HG03469 (cell line): ENCODE measurements around the gene ADCK1.
"Not testable (repeated sequence)": the region's sequence is repeated elsewhere in the genome, so short reads cannot be mapped to it uniquely, and the experiment has no call there.

Source experiments
- ATAC-seq: cut with Tn5 transposase; IDR thresholded peaks from one replicate; pipeline ENCODE4 v1.9.1; 2021; ENCODE audit warnings: mild to moderate bottlenecking, moderate library complexity, moderate number of reproducible peaks; ENCODE audit not compliant: unreplicated experiment

Gene ADCK1

GRCh38 chr14:77862154-77862786, 62.4 kb downstream of the ADCK1 start:
- ATAC-seq, result no peak

GRCh38 chr14:77864085-77864484, 64.2 kb downstream of the ADCK1 start:
- ATAC-seq, result no peak

- no peak for ATAC-seq
Observed at GRCh38 chr14:77864580-77864979, 64.7 kb downstream of the ADCK1 start.

GRCh38 chr14:77865455-77865854, 65.5 kb downstream of the ADCK1 start:
- ATAC-seq, result no peak

GRCh38 chr14:77866932-77867331, 67.0 kb downstream of the ADCK1 start:
- no peak for ATAC-seq

GRCh38 chr14:77867476-77867875, 67.6 kb downstream of the ADCK1 start:
- no peak for ATAC-seq

- no peak for ATAC-seq
Observed at GRCh38 chr14:77868552-77869285, 68.8 kb downstream of the ADCK1 start.

- no peak for ATAC-seq
Observed at GRCh38 chr14:77869340-77869739, 69.4 kb downstream of the ADCK1 start.

GRCh38 chr14:77870646-77871045, 70.7 kb downstream of the ADCK1 start:
- ATAC-seq, result no peak

GRCh38 chr14:77872152-77872551, 72.2 kb downstream of the ADCK1 start:
- no peak for ATAC-seq

GRCh38 chr14:77872983-77873382, 73.1 kb downstream of the ADCK1 start:
- no peak for ATAC-seq

- no peak for ATAC-seq
Observed at GRCh38 chr14:77878783-77879182, 78.9 kb downstream of the ADCK1 start.

GRCh38 chr14:77880056-77880455, 80.1 kb downstream of the ADCK1 start:
- no peak for ATAC-seq

GRCh38 chr14:77882098-77882497, 82.2 kb downstream of the ADCK1 start:
- no peak for ATAC-seq

GRCh38 chr14:77882636-77883035, 82.7 kb downstream of the ADCK1 start:
- ATAC-seq, result no peak

GRCh38 chr14:77883131-77883846, 83.4 kb downstream of the ADCK1 start:
- no peak for ATAC-seq

GRCh38 chr14:77883847-77884238, 83.9 kb downstream of the ADCK1 start:
- ATAC-seq, result no peak

- ATAC-seq, result no peak
Observed at GRCh38 chr14:77885367-77885766, 85.5 kb downstream of the ADCK1 start.

- no peak for ATAC-seq
Observed at GRCh38 chr14:77886010-77886409, 86.1 kb downstream of the ADCK1 start.

GRCh38 chr14:77888903-77889302, 89.0 kb downstream of the ADCK1 start:
- ATAC-seq, result not testable (repeated sequence)

- ATAC-seq, result no peak
Observed at GRCh38 chr14:77889971-77890442, 90.1 kb downstream of the ADCK1 start.

GRCh38 chr14:77890873-77891272, 91.0 kb downstream of the ADCK1 start:
- no peak for ATAC-seq
